Stimulated activated CD4-positive, alpha-beta T cell treated with anti-CD3 and anti-CD28 coated beads, Interleukin-15, amount 100 ng/mL, for 1 hour (primary cell): ENCODE results near the gene EIF2D.
"Not testable (repeated sequence)": the region's sequence is repeated elsewhere in the genome, so short reads cannot be mapped to it uniquely, and the experiment has no call there.

Experiments
- DNase-seq, 2 donors: peaks; one replicate each; pipeline ENCODE4 v3.0.0-alpha.2; 2020; ENCODE audit warnings: low read depth in 1 of 2, low spot score in 1 of 2

Gene EIF2D

DNA sequence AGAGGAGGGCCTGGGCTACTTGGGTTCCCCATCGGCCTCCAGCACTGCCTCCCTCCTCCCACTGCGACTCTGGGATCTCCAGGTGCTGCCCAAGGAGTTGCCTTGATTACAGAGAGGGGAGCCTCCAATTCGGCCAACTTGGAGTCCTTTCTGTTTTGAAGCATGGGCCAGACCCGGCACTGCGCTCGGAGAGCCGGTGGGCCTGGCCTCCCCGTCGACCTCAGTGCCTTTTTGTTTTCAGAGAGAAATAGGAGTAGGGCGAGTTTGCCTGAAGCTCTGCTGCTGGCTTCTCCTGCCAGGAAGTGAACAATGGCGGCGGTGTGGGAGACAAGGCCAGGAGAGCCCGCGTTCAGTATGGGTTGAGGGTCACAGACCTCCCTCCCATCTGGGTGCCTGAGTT, 24.4 kb downstream of the EIF2D start:
- DNase-seq: no peak

DNA sequence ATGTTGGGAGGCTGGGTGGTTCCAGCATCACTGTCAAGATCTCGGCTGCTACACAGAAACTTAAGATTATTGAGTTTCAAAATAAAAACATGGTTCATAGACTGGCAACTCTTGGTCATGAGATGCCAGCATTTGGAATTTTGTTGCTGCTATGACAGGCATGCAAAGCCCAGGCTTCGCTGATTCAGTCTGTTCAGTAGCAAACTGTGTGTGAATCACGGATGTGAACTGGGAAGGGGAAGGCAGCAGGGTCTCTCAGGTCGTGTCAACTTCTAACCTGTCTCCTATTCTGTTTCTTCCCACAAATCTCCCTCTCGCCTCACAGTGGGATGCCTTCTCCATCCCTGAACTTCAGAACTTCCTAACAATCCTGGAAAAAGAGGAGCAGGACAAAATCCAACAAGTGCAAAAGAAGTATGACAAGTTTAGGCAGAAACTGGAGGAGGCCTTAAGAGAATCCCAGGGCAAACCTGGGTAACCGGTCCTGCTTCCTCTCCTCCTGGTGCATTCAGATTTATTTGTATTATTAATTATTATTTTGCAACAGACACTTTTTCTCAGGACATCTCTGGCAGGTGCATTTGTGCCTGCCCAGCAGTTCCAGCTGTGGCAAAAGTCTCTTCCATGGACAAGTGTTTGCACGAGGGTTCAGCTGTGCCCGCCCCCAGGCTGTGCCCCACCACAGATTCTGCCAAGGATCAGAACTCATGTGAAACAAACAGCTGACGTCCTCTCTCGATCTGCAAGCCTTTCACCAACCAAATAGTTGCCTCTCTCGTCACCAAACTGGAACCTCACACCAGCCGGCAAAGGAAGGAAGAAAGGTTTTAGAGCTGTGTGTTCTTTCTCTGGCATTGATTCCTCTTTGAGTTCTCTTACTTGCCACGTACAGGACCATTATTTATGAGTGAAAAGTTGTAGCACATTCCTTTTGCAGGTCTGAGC, 25.5 kb downstream of the EIF2D start:
- no peak for DNase-seq

DNA sequence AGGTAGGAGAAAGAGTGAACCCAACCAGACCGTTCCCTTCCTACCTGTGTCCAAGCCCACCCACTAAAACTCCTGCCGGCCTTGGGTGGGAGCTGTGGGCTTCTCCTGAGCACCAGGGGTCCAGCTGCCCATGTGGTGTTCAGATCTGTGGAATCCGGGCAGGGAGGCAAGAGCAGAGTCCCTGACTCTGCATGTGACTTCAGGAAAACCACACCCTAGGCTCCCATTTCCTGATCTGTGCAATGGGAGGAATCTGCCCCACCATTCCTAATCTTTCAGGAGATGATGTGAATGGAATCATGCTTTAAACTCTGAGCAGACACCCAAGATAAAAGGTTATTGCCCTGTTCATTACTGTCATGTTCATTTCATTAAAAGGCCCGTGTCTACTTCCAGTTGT, 27.6 kb downstream of the EIF2D start:
- no peak for DNase-seq

DNA sequence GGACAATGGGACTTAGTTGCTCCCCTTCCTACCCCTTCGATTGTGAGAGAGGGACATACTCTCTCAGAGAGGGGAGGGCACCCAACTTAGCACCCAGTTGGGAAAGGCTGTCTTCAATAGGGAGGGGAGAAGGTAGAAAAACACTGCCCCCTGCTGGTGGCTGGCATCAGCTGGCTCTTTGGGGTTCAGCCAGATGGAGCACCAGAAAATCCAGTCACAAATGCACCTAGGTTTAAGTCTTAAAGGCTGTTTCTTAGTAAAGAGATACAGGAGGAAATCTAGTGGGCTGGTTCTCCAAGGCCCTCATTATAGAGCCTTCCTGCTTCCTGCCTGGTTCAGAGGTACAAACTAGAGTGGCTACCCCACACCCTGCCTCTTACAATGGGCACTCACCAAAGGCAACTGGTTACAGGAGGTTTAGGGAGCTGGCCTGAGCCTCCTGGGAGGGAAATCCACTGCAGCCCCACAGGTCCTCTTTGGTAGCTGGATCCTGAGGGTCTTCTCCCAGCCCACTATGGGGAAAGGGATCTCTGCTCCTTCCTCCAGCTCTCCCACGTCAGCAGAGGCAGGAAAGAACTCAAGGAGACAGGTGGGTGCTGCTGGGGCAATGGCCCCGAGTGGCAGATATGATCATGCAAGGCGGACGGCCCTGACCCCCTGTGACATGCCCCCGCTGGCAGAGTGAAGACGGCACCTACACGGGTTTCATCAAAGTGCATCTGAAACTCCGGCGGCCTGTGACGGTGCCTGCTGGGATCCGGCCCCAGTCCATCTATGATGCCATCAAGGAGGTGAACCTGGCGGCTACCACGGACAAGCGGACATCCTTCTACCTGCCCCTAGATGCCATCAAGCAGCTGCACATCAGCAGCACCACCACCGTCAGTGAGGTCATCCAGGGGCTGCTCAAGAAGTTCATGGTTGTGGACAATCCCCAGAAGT, 28.3 kb downstream of the EIF2D start:
- DNase-seq: peak; percentile 72 to 73

DNA sequence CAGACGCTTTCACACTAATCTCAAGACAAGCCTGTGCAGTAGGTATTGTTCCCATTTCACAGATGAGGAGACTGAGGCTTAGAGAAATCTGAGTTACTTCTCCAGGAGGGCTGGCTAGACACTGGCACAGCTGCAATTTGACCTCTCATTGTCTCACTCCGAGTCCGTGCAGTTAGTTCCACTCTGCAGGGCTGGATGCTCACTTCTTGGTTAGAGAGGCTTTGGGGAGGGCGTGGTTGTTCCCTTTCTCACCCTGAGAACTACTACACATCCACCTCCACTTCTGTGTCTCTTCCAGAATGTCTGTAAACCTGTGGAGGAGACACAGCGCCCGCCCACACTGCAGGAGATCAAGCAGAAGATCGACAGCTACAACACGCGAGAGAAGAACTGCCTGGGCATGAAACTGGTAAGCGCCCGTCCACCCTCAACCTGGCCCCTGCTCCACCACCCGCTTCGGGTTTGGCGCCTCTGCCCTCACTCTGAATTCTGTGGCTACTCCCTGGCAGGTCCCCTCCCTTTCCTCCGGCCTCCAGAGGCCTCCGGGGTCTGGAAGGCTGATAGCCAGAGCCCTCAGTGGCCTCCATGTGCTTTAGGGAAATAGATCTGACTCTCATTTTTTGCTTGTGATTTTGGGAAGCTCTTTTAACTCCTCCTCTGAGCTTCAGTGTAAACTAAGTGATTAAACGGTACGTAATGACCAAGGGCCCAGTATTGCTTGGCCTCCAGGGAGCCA, 29.1 kb downstream of the EIF2D start:
- peak in 1 of 2 donors; percentile 35 for DNase-seq

DNA sequence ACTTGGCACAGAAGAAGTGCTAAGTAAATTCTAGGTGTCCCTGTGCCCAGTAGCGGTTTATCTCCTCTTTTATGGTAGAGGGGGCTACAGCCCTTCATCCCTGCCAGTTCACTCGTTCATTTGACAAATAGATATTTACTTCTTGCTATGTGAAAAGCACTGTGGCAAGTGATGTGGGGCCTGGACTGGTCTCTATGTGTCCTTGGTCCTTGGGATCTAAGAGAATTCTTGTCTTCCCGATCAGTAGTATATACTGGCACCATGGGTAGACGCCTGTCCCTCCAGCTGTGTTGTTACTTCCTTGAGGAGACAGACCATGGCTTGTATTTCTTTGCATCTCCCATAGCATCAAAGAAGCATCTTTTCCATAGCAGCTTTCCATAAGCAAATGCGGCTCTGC, 29.7 kb downstream of the EIF2D start:
- no peak for DNase-seq

DNA sequence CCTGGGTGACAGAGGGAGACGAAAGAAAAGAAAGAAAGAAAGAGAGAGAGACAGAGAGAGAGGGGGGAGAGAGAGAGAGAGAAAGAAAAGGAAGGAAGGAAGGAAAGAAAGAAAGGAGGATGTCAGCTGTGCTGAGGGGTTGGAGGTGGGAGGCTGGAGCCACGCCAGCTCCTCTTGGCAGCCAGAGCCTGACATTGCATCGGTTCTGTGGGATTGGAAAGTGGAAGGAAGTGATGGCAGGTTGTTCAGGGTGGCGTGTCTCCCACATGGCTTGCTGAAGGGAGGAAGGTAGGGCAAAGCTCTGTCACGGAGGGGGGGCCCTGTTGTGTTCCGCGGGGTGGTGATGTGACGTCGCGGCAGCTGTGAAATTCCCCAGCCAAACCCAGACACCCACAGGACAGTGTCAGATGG, 30.7 kb downstream of the EIF2D start:
- DNase-seq: peak; percentile 52 to 59

DNA sequence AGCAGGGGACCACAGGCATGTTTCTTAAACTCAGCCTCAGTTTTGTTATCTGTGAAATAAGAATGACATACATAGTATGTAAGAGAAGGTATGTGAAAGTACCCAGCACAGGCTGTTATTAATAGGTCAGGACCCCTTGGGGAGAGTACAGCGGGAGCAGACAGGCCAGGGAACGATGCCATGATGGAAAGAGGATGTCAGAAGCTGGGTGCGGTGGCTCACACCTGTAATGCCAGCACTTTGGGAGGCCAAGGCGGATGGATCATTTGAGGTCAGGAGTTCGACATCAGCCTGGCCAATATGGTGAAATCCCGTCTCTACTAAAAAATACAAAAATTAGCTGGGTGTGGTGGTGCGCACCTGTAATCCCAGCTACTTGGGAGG, 31.2 kb downstream of the EIF2D start:
- DNase-seq: not testable (repeated sequence)

DNA sequence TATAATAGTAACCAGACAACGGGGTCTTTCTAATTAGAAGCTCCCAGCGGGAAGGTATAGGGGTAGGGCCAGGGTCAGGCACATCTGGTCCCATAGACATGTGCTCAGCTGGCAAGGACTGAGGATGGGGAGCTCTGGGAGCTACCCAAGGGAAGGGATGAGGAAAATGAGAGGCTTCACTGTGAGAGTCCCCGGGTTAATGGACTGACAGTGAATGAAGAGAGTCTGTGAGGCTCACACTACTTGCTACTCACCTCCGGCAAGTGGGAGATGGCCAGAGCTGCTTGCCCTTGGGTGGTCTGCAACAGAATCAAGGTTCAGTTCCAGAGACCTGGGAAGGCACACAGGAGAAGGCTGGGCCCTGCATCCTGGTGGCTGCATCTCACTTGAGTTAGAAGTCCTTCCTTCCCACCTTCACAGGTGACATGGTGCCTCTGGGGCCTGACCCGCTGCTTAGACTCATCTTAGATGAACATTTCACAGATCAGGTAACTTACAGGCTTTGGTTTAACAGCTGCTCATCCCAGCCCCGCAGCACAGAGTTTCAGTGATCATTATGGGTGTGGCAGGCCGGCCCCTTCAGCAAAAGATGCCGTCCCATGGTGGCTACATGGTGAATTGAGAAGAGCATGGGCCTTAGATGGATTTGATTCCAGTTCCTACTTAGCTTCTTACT, 31.7 kb downstream of the EIF2D start:
- DNase-seq: no peak

DNA sequence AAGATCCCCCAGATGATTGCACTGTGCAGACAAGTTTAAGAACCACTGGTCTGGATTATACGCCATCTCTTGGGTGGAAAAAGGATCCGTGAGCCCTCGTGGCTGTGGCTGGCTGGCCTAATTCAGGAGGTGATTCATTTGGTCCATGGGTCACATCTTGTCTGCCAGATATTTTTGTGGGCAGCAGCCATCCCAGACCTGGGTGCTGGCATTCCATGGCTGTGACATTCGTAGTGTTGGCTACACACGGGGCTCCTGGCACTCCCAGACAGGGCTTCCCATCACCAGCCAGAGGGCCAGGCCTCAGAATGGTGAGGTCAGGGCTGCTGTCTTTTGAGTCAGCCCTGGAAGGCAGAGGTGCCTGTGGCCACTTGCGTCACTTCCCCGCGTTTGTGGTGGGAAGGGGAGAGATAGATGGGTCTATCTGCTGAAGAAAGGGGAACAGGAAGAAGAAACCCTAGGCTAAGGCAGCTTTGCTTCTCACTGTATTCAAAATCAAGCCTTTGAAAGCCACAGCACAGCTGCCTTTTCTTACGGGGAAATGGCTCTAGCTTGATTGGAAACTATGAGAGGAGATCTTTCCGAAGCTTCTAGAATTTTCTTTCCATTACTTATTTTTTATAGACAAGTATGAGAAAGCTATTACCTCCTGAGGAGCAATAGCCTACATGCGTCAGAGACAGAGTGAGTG, 32.4 kb downstream of the EIF2D start:
- DNase-seq: peak; percentile 56 to 70

DNA sequence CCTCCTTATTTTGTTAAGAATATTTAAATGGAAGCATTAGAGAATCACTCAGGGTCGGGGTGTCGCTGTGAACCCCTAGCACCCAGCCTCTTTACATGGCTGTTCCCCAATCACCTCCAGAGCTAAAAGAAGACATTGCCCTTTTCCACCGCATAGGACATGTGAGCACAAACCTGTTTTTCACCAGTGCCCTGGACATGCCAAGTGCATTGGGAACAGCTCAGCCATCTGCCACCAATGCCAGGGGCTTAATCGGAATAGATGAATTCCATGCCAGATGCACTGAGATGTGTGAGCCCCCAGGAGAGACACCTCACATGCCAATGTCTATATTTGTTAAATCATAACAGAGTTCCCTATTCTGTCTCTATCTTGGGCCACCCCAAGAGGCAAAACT, 33.3 kb downstream of the EIF2D start:
- DNase-seq: no peak

DNA sequence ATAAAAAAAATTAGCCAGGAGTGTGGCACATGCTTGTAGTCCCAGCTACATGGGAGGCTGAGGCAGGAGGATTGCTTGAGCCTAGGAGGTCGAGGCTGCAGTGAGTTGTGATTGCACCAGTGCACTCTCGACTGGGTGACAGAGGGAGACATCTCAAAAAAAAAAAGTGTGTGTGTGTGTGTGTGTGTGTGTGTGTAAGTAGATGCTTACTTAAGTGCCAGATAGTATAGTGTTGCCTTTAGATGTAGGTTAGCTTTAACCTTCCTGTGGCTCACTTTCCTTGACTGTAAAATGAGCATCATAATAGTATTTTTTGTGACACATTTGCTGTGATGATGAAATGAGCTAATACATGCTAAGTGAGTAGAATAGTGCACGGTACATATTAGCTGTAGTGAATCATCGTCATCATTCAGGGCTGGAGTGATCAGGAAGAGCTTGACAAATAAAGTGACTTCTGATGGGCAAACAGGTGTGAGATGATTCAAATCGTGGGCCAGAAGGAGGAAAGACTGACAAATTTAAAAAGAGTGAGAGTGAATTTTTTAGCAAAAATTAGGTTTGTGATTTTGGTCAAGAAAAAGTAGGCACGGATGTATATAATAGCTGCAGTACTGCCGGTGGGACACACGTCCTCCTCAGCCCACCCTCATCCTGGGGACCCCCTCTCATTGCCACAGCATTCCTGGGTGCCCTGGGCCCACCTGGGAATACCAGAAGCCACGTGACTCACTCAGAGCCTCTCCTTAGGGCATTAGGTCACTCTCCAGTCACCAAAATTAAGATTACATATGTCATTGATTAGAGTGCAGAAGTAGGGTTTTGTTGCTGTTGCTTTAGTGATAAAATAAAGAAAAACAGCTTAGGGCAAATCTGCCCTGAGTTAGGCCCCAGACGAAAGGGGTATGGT, 33.9 kb downstream of the EIF2D start:
- DNase-seq: no peak

DNA sequence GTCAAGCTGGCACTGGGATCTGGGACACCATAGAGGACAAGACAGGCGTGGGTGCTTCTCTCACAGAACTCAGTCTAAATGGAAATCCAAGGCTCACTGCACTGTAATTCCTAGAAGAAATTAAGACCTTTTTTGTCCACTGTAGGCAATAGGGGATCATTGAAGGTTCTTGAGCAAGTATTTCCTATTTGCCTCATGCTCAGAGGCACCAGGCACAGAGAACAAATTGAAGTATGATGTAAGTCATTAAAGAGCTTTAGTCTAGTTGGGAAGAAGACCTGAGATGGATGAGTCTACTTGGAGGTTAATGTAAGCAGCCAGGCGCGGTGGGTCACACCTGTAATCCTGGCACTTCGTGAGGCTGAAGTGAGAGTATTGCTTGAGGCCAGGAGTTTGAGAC, 34.6 kb downstream of the EIF2D start:
- DNase-seq: no peak

DNA sequence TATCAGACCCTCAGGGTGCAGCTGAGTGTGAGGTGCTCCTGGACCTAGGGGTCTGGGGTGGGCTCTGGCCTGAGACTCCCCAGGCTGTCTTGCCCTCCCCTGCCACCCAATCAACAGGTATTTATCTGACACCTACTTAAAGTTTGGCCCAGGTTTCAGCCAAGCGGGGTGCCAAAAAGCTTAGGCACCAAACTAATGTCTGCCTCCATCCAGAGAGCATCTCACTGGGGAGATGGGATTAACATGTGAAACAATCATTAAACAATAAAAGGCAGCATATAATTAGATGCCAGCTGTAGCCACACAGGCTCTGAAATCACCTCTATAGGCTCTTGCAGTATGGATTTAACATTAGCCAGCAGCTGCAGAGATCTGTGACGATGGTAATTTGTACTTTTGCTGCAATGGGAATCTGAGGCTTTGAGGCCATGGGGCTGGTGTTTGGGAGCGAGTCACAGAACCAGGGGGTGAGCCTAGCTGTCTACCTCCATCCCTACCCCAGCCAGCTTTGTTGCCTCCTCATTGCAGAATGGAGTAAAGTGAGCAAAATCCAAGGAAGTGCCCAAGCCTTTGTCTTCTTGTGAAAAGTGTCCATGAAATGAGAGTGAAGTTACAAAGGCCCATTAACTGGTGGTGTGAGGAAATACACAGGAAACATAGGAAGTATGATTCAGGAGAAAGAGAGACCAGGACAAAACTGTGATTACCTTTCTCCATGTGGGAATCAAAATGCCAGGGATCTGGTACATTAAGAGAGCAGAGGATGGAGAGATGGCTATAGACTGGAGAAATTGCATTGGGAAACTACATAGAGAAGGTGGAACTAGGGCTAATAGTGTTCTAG, 36.1 kb downstream of the EIF2D start:
- no peak for DNase-seq

DNA sequence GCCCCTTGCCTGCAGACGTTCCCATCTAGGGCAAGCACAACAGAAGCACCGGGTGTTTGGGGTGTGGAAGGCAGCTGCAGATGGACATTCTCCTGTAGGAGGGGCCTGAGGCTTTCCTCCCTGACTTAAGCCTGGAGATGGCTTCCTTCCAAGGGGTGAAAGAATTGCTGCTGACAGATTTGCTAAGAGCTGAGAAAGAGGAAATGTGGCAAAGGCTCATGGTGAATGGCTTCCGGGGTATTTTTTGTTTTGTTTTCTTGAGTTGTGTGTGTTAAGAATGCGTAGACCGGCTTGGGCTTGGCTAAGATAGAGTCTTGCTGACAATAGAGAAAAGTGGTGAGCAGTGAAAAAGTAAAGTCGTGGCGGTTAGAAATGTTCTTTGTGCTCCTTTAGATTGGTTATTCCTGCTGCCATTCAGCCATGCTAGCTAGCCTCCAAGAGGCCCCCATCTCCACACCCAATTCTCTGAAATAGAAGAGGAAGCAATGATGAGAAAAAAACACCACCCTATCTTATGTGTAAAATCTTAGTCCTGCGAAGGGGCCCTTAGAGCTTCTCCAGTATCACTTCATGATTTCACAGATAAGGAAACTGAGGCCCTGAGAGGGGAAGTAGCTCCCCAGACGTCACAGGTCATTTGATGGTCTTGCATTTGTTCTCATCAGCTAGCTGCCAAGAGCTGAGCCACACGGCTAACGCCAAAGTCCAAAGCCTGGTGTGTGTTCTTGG, 36.9 kb downstream of the EIF2D start:
- DNase-seq: no peak

DNA sequence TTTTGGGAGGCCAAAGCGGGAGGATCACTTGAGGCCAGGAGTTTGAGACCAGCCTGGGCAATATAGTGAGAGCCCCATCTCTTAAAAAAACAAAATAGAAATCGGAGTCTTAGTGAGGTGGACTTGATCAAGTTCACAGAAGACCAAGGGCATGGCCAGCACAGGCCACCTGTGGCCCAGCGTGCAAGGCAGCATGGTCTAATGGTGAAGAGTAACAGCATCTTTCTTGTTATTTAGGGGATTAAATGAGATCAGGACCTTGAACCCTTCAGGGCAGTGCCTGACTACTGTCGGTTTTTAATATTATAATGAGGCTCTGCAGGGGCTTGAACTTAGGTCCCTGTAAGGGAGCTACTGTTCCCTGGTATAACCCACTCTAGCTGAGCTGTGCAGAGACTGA, 38.5 kb downstream of the EIF2D start:
- DNase-seq: no peak

DNA sequence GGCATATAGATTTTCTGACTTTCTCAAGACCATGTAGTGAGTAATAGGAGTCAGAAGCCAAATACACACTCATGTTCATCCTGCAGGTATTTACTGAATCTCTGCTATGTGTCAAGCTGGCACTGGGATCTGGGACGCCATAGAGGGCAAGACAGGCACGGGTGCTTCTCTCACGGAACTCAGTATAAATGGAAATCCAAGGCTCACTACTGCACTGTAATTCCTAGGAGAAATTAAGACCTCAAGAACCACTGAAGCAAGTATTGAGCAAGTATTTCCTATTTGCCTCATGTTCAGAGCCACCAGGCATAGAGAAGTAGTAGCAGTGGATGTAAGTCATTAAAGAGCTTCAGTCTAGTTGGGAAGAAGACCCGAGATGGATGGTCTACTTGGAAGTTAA, 38.9 kb downstream of the EIF2D start:
- DNase-seq: no peak

DNA sequence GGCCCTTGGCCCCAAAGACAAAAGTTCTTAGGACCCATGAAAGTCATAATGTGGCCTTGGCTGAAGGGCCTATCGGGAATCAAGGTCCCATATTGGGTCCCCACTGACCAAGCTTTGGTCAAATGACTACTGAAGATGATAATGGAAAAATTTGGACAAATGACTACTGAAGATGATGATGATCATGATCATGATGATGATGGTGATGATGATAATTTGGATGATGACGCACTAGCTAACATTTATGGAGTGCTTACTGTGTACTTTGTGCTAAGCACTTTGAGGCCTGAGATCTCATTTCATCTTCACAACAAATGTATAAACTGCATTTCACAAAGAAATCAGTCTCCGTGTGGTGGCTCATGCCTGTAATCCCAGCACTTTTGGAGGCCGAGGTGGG, 39.4 kb downstream of the EIF2D start:
- DNase-seq: no peak
